Hepatocyte (in vitro differentiated cells): Measurements from ENCODE around the gene KY.

Experiments
- EZH2 ChIP-seq: fragments of 200-600 bp; sonication (generic); IDR thresholded peaks from 2 replicates; pipeline ENCODE4 v1.6.1; 2016; ENCODE audit warnings: antibody characterized with exemption, mild to moderate bottlenecking, borderline replicate concordance
- EZH2phosphoT487 ChIP-seq: fragments of 200-600 bp; sonication (generic); IDR thresholded peaks from one replicate; pipeline ENCODE4 v1.6.1; 2018; ENCODE audit warnings: antibody characterized with exemption, mild to moderate bottlenecking, low read depth, moderate library complexity; ENCODE audit not compliant: unreplicated experiment, severe bottlenecking
- TF ChIP-seq, protein P1 (sequence below): fragments of 200-600 bp; sonication (generic); IDR thresholded peaks from 2 replicates; pipeline ENCODE4 v1.5.1; 2016; ENCODE audit warnings: antibody characterized with exemption, mild to moderate bottlenecking; ENCODE audit not compliant: poor library complexity

DNA sequence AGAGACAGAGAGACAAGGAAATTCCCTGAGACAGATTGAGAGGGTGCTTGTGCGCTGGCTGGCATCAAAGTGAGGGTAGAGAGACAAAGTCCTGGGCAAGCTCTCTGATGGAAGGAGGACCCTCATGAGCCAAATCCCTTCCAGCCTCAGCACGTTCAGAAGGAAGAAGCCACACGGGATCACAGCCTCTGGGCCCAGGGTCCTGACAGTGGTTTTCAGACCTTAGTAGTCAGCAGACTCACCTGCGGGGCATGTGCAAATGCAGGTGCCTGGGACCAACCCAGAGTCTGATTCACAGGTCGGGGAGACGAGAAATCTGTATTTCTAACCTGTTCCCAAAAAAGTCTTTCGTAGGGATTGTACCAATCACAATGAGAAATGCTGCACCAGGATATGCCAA, 15.2 kb upstream of the KY start:
- no peak for TF ChIP-seq EZH2phosphoT487
- TF ChIP-seq, protein P1, sequence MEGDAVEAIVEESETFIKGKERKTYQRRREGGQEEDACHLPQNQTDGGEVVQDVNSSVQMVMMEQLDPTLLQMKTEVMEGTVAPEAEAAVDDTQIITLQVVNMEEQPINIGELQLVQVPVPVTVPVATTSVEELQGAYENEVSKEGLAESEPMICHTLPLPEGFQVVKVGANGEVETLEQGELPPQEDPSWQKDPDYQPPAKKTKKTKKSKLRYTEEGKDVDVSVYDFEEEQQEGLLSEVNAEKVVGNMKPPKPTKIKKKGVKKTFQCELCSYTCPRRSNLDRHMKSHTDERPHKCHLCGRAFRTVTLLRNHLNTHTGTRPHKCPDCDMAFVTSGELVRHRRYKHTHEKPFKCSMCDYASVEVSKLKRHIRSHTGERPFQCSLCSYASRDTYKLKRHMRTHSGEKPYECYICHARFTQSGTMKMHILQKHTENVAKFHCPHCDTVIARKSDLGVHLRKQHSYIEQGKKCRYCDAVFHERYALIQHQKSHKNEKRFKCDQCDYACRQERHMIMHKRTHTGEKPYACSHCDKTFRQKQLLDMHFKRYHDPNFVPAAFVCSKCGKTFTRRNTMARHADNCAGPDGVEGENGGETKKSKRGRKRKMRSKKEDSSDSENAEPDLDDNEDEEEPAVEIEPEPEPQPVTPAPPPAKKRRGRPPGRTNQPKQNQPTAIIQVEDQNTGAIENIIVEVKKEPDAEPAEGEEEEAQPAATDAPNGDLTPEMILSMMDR = no peak
- no peak for TF ChIP-seq EZH2
